ENCODE data around the gene ILKAP.

The ILKAP gene

GRCh38 chr2:238161291-238162051 lies 42.0 kb downstream of the ILKAP start:
- FAIRE-seq = no peak
- TF ChIP-seq POLR2AphosphoS5 (IDR thresholded peaks at IDR 0.05; ENCODE audit: low read depth, low read length) (no peak), TAF1 (IDR thresholded peaks at IDR 0.05; ENCODE audit: low read depth, low read length) (no peak), POU2F2 (IDR thresholded peaks at IDR 0.05; ENCODE audit: low read depth, low read length) (no peak), SPI1 (IDR thresholded peaks at IDR 0.05; ENCODE audit: low read depth, low read length) (no peak), PAX5 (IDR thresholded peaks at IDR 0.05; ENCODE audit: insufficient read depth, low read length, severe bottlenecking) (no peak), POLR2A (IDR thresholded peaks at IDR 0.05; ENCODE audit: low read depth, low read length) (no peak)

GRCh38 chr2:238160206-238161129 lies 43.0 kb downstream of the ILKAP start:
- FAIRE-seq (peak; percentile 85), DNase-seq (ENCODE audit: insufficient read length, low spot score) (no peak)

More at GRCh38 chr2:238161291-238162051, 42.0 kb downstream of the ILKAP start:
- DNase-seq (ENCODE audit: insufficient read length, low spot score) = no peak

GRCh38 chr2:238159661-238160205 lies 43.8 kb downstream of the ILKAP start:
- FAIRE-seq (no peak), DNase-seq (ENCODE audit: insufficient read length, low spot score) (no peak)
- TF ChIP-seq TAF1 (IDR thresholded peaks at IDR 0.05; ENCODE audit: low read depth, low read length) = no peak
- no peak for TF ChIP-seq PAX5 (IDR thresholded peaks at IDR 0.05; ENCODE audit: insufficient read depth, low read length, severe bottlenecking)
- TF ChIP-seq POLR2AphosphoS5 (IDR thresholded peaks at IDR 0.05; ENCODE audit: low read depth, low read length) = no peak
- no peak for TF ChIP-seq POLR2A (IDR thresholded peaks at IDR 0.05; ENCODE audit: low read depth, low read length)
- TF ChIP-seq SPI1 (IDR thresholded peaks at IDR 0.05; ENCODE audit: low read depth, low read length) = no peak
- no peak for TF ChIP-seq POU2F2 (IDR thresholded peaks at IDR 0.05; ENCODE audit: low read depth, low read length)

More at GRCh38 chr2:238160206-238161129, 43.0 kb downstream of the ILKAP start:
- no peak for TF ChIP-seq POLR2AphosphoS5 (IDR thresholded peaks at IDR 0.05; ENCODE audit: low read depth, low read length)
- TF ChIP-seq SPI1 (IDR thresholded peaks at IDR 0.05; ENCODE audit: low read depth, low read length) = no peak
- TF ChIP-seq PAX5 (IDR thresholded peaks at IDR 0.05; ENCODE audit: insufficient read depth, low read length, severe bottlenecking) = no peak
- no peak for TF ChIP-seq POU2F2 (IDR thresholded peaks at IDR 0.05; ENCODE audit: low read depth, low read length)
- no peak for TF ChIP-seq POLR2A (IDR thresholded peaks at IDR 0.05; ENCODE audit: low read depth, low read length)
- TF ChIP-seq TAF1 (IDR thresholded peaks at IDR 0.05; ENCODE audit: low read depth, low read length) = no peak

GRCh38 chr2:238159071-238159539 lies 44.4 kb downstream of the ILKAP start:
- FAIRE-seq (no peak), DNase-seq (ENCODE audit: insufficient read length, low spot score) (no peak)
- TF ChIP-seq TAF1 (IDR thresholded peaks at IDR 0.05; ENCODE audit: low read depth, low read length) (no peak), POU2F2 (IDR thresholded peaks at IDR 0.05; ENCODE audit: low read depth, low read length) (no peak), SPI1 (IDR thresholded peaks at IDR 0.05; ENCODE audit: low read depth, low read length) (no peak), POLR2AphosphoS5 (IDR thresholded peaks at IDR 0.05; ENCODE audit: low read depth, low read length) (no peak), PAX5 (IDR thresholded peaks at IDR 0.05; ENCODE audit: insufficient read depth, low read length, severe bottlenecking) (no peak), POLR2A (IDR thresholded peaks at IDR 0.05; ENCODE audit: low read depth, low read length) (no peak)

GRCh38 chr2:238158509-238159070 lies 44.9 kb downstream of the ILKAP start, which contains the start of gene ERFE:
ERFE (plus strand) TSS chr2:238158970; CDS start chr2:238159008, 38 bp downstream.
- DNase-seq (ENCODE audit: insufficient read length, low spot score) (peak; percentile 84), FAIRE-seq (no peak)
- no peak for TF ChIP-seq POLR2A (IDR thresholded peaks at IDR 0.05; ENCODE audit: low read depth, low read length)
- no peak for TF ChIP-seq POU2F2 (IDR thresholded peaks at IDR 0.05; ENCODE audit: low read depth, low read length)
- no peak for TF ChIP-seq POLR2AphosphoS5 (IDR thresholded peaks at IDR 0.05; ENCODE audit: low read depth, low read length)
- no peak for TF ChIP-seq TAF1 (IDR thresholded peaks at IDR 0.05; ENCODE audit: low read depth, low read length)
- no peak for TF ChIP-seq PAX5 (IDR thresholded peaks at IDR 0.05; ENCODE audit: insufficient read depth, low read length, severe bottlenecking)
- TF ChIP-seq SPI1 (IDR thresholded peaks at IDR 0.05; ENCODE audit: low read depth, low read length) = no peak

GRCh38 chr2:238158018-238158508 lies 45.4 kb downstream of the ILKAP start:
- TF ChIP-seq SPI1 (IDR thresholded peaks at IDR 0.05; ENCODE audit: low read depth, low read length) (no peak), POU2F2 (IDR thresholded peaks at IDR 0.05; ENCODE audit: low read depth, low read length) (no peak), POLR2A (IDR thresholded peaks at IDR 0.05; ENCODE audit: low read depth, low read length) (no peak), TAF1 (IDR thresholded peaks at IDR 0.05; ENCODE audit: low read depth, low read length) (no peak), POLR2AphosphoS5 (IDR thresholded peaks at IDR 0.05; ENCODE audit: low read depth, low read length) (no peak), PAX5 (IDR thresholded peaks at IDR 0.05; ENCODE audit: insufficient read depth, low read length, severe bottlenecking) (no peak)
- no peak for FAIRE-seq
- no peak for DNase-seq (ENCODE audit: insufficient read length, low spot score)

- TF ChIP-seq POLR2AphosphoS5 (IDR thresholded peaks at IDR 0.05; ENCODE audit: low read depth, low read length) (no peak), POU2F2 (IDR thresholded peaks at IDR 0.05; ENCODE audit: low read depth, low read length) (no peak), TAF1 (IDR thresholded peaks at IDR 0.05; ENCODE audit: low read depth, low read length) (no peak), POLR2A (IDR thresholded peaks at IDR 0.05; ENCODE audit: low read depth, low read length) (no peak), SPI1 (IDR thresholded peaks at IDR 0.05; ENCODE audit: low read depth, low read length) (no peak), PAX5 (IDR thresholded peaks at IDR 0.05; ENCODE audit: insufficient read depth, low read length, severe bottlenecking) (no peak)
- FAIRE-seq = no peak
- no peak for DNase-seq (ENCODE audit: insufficient read length, low spot score)
Measured at GRCh38 chr2:238157506-238158017, 45.9 kb downstream of the ILKAP start.
